IPS-18c (cell line): ENCODE data around the gene C1QTNF9.
"Not testable (repeated sequence)": the region's sequence is repeated elsewhere in the genome, so short reads cannot be mapped to it uniquely, and the experiment has no call there.

Source experiments
- H3K4me3 ChIP-seq: 2 replicates; pipeline ENCODE4 v1.7.0; 2013; ENCODE audit warnings: low read depth, mild to moderate bottlenecking, low read length, moderate library complexity; ENCODE audit not compliant: insufficient read depth
- H3K9me3 ChIP-seq: one replicate; pipeline ENCODE4 v1.6.1; 2013; ENCODE audit warnings: mild to moderate bottlenecking, low read length, moderate library complexity; ENCODE audit not compliant: control insufficient read depth, insufficient read depth

Gene C1QTNF9

GRCh38 chr13:24309300-24309699 is at the start of gene C1QTNF9:
Gene C1QTNF9 (plus strand): TSS chr13:24309580. CDS start chr13:24316004, 6,424 bp downstream.
- H3K4me3 ChIP-seq, H3K9me3 ChIP-seq: not testable (repeated sequence)

GRCh38 chr13:24261566-24261965 is 47.8 kb upstream of the C1QTNF9 start:
- Histone ChIP-seq H3K9me3 (no peaks in the 10 kb centered on the region), H3K4me3 (no peak overlapping the region)

GRCh38 chr13:24263632-24264031 is 45.7 kb upstream of the C1QTNF9 start:
- no peak overlapping the region for H3K4me3 ChIP-seq
- H3K9me3 ChIP-seq, result no peaks in the 10 kb centered on the region

GRCh38 chr13:24264976-24265375 is 44.4 kb upstream of the C1QTNF9 start:
- Histone ChIP-seq H3K4me3 (no peak overlapping the region), H3K9me3 (no peaks in the 10 kb centered on the region)

GRCh38 chr13:24265453-24265852 is 43.9 kb upstream of the C1QTNF9 start:
- no peak overlapping the region for H3K4me3 ChIP-seq

GRCh38 chr13:24267274-24267673 is 42.1 kb upstream of the C1QTNF9 start:
- no peaks in the 10 kb centered on the region for H3K9me3 ChIP-seq
- no peak overlapping the region for H3K4me3 ChIP-seq

More at GRCh38 chr13:24265453-24265852, 43.9 kb upstream of the C1QTNF9 start:
- no peaks in the 10 kb centered on the region for H3K9me3 ChIP-seq

- no peaks in the 10 kb centered on the region for H3K9me3 ChIP-seq
- H3K4me3 ChIP-seq, result no peak overlapping the region
Observed at GRCh38 chr13:24267801-24268200, 41.6 kb upstream of the C1QTNF9 start.

- no peaks in the 10 kb centered on the region for H3K9me3 ChIP-seq
- no peak overlapping the region for H3K4me3 ChIP-seq
Observed at GRCh38 chr13:24269821-24270220, 39.6 kb upstream of the C1QTNF9 start.

- Histone ChIP-seq H3K4me3 (no peak overlapping the region), H3K9me3 (no peaks in the 10 kb centered on the region)
Observed at GRCh38 chr13:24270639-24271141, 38.7 kb upstream of the C1QTNF9 start.

GRCh38 chr13:24271231-24271600 is 38.2 kb upstream of the C1QTNF9 start:
- Histone ChIP-seq H3K9me3 (no peaks in the 10 kb centered on the region), H3K4me3 (no peak overlapping the region)

- no peak overlapping the region for H3K4me3 ChIP-seq
Observed at GRCh38 chr13:24271601-24272451, 37.6 kb upstream of the C1QTNF9 start.

GRCh38 chr13:24272452-24273161 is 36.8 kb upstream of the C1QTNF9 start:
- H3K4me3 ChIP-seq, result no peak overlapping the region

More at GRCh38 chr13:24271601-24272451, 37.6 kb upstream of the C1QTNF9 start:
- H3K9me3 ChIP-seq, result no peaks in the 10 kb centered on the region

GRCh38 chr13:24273926-24274325 is 35.5 kb upstream of the C1QTNF9 start:
- H3K9me3 ChIP-seq, result no peaks in the 10 kb centered on the region
- H3K4me3 ChIP-seq, result no peak overlapping the region

More at GRCh38 chr13:24272452-24273161, 36.8 kb upstream of the C1QTNF9 start:
- H3K9me3 ChIP-seq, result no peaks in the 10 kb centered on the region

- Histone ChIP-seq H3K9me3 (no peaks in the 10 kb centered on the region), H3K4me3 (no peak overlapping the region)
Observed at GRCh38 chr13:24274452-24275021, 34.8 kb upstream of the C1QTNF9 start.

- Histone ChIP-seq H3K9me3 (no peaks in the 10 kb centered on the region), H3K4me3 (no peak overlapping the region)
Observed at GRCh38 chr13:24275041-24275440, 34.3 kb upstream of the C1QTNF9 start.

GRCh38 chr13:24276306-24276705 is 33.1 kb upstream of the C1QTNF9 start:
- H3K9me3 ChIP-seq, result no peaks in the 10 kb centered on the region

GRCh38 chr13:24276861-24277260 is 32.5 kb upstream of the C1QTNF9 start:
- no peaks in the 10 kb centered on the region for H3K9me3 ChIP-seq

More at GRCh38 chr13:24276306-24276705, 33.1 kb upstream of the C1QTNF9 start:
- H3K4me3 ChIP-seq, result no peak overlapping the region

GRCh38 chr13:24277761-24278160 is 31.6 kb upstream of the C1QTNF9 start:
- no peak overlapping the region for H3K4me3 ChIP-seq
- no peaks in the 10 kb centered on the region for H3K9me3 ChIP-seq

More at GRCh38 chr13:24276861-24277260, 32.5 kb upstream of the C1QTNF9 start:
- H3K4me3 ChIP-seq, result no peak overlapping the region
